ENCODE results near the gene UCMA.
"Not testable (repeated sequence)": the region's sequence is repeated elsewhere in the genome, so short reads cannot be mapped to it uniquely, and the experiment has no call there.

DNA sequence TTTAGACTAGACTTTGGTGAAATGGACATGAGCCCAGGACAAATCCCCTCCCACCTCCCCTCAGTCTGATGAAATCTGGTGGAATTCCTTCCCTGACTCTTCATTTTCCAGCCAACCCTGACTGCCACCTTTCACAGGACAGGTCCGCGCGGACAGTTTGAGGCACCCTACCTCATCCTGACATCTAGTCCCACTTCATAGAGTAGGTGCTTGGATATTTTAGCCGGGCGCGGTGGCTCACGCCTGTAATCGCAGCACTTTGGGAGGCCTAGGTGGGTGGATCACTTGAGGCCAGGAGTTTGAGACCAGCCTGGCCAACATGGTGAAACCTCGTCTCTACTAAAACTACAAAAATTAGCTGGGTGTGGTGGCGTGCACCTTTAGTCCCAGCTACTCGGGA lies 42.0 kb upstream of the UCMA start:
- TF ChIP-seq POLR2AphosphoS5, POLR2A, SPI1, TAF1, POU2F2 (IDR thresholded peaks at IDR 0.05; ENCODE audit: low read depth, low read length): not testable (repeated sequence)

Data from GM12891 (cell line).